ENCODE results near the gene EYA3. TPM values are rescaled to one million over a fixed set of nuclear protein-coding genes. Genes with fewer than 3 reads are reported as not detected.

Gene EYA3
- total and polyA plus RNA-seq, 7 donors, result 3.6 to 15.3 (median 13.1) TPM

DNA sequence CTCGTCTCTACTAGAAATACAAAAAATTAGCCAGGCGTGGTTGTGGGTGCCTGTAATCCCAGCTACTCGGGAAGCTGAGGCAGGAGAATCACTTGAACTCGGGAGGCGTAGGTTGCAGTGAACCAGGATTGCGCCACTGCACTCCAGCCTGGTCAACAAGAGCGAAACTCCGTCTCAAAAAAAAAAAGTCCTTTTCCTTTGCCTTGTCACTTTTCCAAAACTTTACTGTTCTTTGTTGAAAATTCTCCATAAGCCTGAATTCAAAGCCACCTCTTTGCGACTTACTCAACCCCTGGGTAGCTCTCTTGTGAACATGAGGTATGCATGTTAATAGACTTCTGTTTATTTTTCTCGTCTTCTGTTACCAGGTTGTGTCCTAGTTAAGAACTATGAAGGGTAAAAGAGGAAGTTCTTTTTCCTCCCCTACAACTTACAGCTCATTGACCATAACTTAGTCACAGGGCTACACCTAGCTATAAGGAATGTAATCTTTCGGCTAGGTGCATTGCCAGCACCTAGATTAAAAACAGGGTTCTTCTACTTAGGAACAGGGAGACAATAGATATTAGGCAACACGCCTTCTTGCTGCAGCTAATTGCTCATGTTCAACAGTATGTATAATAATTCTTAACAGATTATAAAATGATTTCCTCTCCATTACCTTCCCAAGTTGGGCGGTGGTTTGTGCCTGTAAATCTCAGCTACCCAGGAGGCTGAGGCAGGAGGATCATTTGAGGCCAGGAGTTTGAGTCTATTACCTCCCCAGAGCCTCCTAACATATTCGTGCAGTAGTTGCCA is 47.2 kb upstream of the EYA3 start:
- Histone ChIP-seq H3K4me1 (no peaks in the 10 kb centered on the region), H3K4me3 (no peak overlapping the region), H3K36me3 (ENCODE audit: insufficient read depth in 1 of 2, low read depth in 1 of 2) (no peaks in the 10 kb centered on the region), H3K27me3 (ENCODE audit: insufficient read depth in 3 of 3, low read length in 2 of 3) (no peaks in the 10 kb centered on the region), H3K27ac (no peak overlapping the region), H3K9me3 (no peaks in the 10 kb centered on the region)
- DNase-seq (no peak), ATAC-seq (no peak)
- intact Hi-C loops (cut with DNase I), result no loop called here
- TF ChIP-seq, protein P1, sequence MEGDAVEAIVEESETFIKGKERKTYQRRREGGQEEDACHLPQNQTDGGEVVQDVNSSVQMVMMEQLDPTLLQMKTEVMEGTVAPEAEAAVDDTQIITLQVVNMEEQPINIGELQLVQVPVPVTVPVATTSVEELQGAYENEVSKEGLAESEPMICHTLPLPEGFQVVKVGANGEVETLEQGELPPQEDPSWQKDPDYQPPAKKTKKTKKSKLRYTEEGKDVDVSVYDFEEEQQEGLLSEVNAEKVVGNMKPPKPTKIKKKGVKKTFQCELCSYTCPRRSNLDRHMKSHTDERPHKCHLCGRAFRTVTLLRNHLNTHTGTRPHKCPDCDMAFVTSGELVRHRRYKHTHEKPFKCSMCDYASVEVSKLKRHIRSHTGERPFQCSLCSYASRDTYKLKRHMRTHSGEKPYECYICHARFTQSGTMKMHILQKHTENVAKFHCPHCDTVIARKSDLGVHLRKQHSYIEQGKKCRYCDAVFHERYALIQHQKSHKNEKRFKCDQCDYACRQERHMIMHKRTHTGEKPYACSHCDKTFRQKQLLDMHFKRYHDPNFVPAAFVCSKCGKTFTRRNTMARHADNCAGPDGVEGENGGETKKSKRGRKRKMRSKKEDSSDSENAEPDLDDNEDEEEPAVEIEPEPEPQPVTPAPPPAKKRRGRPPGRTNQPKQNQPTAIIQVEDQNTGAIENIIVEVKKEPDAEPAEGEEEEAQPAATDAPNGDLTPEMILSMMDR (IDR thresholded peaks at IDR 0.05), result no peak
- WGBS, 3 donors, result 76 to 83% (median 81%) methylated on average over 14 of the region's 14 CpGs

DNA sequence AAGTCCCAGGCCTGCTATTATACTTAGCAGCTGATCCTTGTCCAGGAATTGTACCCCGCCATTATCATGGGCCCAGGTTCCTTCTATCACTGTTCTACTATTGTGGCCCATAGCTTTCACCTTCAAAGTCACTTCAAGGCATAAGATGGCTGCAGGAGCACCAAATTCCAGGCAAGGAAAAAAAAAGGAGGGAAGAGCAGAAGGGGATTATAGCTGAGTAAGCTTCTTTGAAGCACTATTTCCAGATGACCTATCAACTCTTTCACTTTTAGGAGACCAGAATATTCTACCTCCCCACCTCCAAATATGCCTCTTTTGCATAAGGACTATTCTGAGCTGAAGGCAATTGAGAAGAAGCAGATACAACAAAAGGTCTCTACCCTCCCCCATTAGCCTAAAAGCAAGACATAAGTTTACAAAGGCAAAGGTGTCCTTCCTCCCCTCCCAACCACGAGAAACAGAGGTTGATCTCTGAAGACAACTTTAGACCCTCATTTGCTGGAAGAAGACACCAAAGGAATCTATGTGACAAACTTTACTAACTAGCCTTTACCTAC is 46.3 kb upstream of the EYA3 start:
- DNase-seq, result no peak
- Histone ChIP-seq H3K4me3 (no peak overlapping the region), H3K36me3 (ENCODE audit: insufficient read depth in 1 of 2, low read depth in 1 of 2) (no peaks in the 10 kb centered on the region), H3K4me1 (no peaks in the 10 kb centered on the region), H3K27ac (no peak overlapping the region), H3K9me3 (no peaks in the 10 kb centered on the region), H3K27me3 (ENCODE audit: insufficient read depth in 3 of 3, low read length in 2 of 3) (no peaks in the 10 kb centered on the region)
- WGBS, 3 donors, result 86 to 93% (median 90%) methylated on average over 2 of the region's 2 CpGs
- no peak for ATAC-seq
- TF ChIP-seq, protein P1 (IDR thresholded peaks at IDR 0.05), result no peak
- intact Hi-C loops (cut with DNase I), result no loop called here

DNA sequence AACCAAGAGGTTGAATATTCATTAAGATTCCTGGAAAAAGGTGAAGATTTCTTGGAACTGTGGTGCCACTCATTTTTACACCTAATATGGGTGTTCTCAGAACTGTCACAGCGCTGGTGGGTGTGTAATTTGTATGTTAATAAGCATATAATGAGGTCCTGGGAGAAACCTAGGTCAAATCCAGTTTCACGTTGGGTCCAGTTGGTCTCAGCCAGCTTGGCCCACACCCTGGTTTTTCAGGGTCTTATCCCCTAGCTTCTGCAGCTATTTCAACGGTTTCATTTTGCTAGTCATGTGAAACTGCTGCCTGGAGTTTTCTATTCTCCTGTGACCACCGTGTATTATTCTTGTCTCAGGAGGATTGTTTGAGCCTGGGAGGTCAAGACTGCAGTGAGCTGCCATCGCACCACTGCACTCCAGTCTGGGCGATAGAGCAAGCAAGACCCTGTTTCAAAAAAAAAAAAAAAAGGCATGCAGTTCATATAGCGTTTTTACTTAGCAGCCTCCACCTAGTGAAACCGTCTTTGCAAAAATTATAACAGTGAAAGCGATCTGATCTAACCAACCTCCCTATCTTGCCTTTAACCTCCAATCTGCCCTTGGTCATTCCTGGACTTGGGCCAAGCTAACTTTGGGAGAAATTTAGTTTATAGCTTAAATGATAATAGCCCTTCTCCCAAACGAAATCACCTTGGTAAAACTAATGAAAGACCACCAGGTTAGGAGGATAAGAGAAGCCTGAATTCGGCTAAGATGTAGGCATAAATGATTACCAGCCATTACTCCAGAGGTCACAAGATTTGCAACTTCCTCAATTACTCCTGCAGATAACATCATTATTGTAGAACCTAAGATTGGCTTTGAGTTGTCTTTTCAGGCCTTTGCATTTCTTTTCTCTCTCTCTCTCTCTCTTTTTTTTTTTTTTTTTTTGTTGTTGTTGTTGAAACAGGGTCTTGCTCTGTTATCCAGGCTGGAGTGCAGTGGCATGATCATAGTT is 44.1 kb upstream of the EYA3 start:
- ATAC-seq, result no peak
- no peak overlapping the region for H3K27ac ChIP-seq
- H3K4me3 ChIP-seq, result no peak overlapping the region
- no peaks in the 10 kb centered on the region for H3K4me1 ChIP-seq
- 54 to 64% (median 62%) methylated on average over 11 of the region's 11 CpGs for WGBS, 3 donors
- H3K9me3 ChIP-seq, result no peaks in the 10 kb centered on the region
- intact Hi-C loops (cut with DNase I), result no loop called here
- peaks cover 0 to 1% (median 0%) of the 10 kb centered on the region in 3 donors for H3K27me3 ChIP-seq (ENCODE audit: insufficient read depth in 3 of 3, low read length in 2 of 3)
- no peaks in the 10 kb centered on the region for H3K36me3 ChIP-seq (ENCODE audit: insufficient read depth in 1 of 2, low read depth in 1 of 2)
- TF ChIP-seq, protein P1 (IDR thresholded peaks at IDR 0.05), result no peak
- DNase-seq, result no peak

DNA sequence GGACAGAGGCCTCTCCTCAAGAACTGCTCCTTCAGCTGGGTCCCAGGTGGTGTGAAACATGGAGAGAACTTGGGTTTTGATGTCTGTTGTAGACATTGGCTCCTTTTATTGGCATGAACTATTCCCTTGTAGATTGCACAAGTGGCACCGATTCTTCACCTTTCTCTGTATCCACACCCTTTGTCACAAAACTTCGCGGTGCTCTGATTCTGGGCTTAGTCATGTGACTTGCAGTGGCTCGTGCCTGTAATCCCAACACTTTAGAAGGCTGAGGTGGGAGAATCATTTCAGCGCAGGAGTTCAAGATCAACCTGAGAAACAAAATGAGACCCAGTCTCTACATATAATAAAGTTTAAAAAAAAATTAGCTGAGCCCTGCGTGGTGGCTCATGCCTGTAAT is 42.5 kb upstream of the EYA3 start:
- Histone ChIP-seq H3K36me3 (ENCODE audit: insufficient read depth in 1 of 2, low read depth in 1 of 2) (no peaks in the 10 kb centered on the region), H3K4me1 (no peaks in the 10 kb centered on the region), H3K9me3 (no peaks in the 10 kb centered on the region), H3K27ac (no peak overlapping the region), H3K4me3 (no peak overlapping the region), H3K27me3 (ENCODE audit: insufficient read depth in 3 of 3, low read length in 2 of 3) (peaks cover 0 to 1% (median 0%) of the 10 kb centered on the region in 3 donors)
- TF ChIP-seq, protein P1 (IDR thresholded peaks at IDR 0.05), result no peak
- WGBS, 3 donors, result 77 to 80% (median 77%) methylated on average over 6 of the region's 6 CpGs
- intact Hi-C loops (cut with DNase I), result no loop called here
- ATAC-seq (no peak), DNase-seq (no peak)

Data from psoas muscle (tissue), 8 donors.